ENCODE measurements around the gene CBX2. TPM values are rescaled to one million over a fixed set of nuclear protein-coding genes. Genes with fewer than 3 reads are reported as not detected.

Gene CBX2
- total and polyA plus RNA-seq, 8 donors: 2.6 to 33.8 (median 24.7) TPM

- DNase-seq (no peak), ATAC-seq (no peak)
- intact Hi-C loops (cut with DNase I): no loop called here
- Histone ChIP-seq H3K9me3 (no peaks in the 10 kb centered on the region), H3K27me3 (peaks cover 19 to 47% of the 10 kb centered on the region in 2 donors), H3K4me1 (peaks cover 7 to 10% of the 10 kb centered on the region in 2 donors), H3K4me3 (no peak overlapping the region), H3K27ac (no peak overlapping the region), H3K36me3 (no peaks in the 10 kb centered on the region)
- TF ChIP-seq, protein P1, sequence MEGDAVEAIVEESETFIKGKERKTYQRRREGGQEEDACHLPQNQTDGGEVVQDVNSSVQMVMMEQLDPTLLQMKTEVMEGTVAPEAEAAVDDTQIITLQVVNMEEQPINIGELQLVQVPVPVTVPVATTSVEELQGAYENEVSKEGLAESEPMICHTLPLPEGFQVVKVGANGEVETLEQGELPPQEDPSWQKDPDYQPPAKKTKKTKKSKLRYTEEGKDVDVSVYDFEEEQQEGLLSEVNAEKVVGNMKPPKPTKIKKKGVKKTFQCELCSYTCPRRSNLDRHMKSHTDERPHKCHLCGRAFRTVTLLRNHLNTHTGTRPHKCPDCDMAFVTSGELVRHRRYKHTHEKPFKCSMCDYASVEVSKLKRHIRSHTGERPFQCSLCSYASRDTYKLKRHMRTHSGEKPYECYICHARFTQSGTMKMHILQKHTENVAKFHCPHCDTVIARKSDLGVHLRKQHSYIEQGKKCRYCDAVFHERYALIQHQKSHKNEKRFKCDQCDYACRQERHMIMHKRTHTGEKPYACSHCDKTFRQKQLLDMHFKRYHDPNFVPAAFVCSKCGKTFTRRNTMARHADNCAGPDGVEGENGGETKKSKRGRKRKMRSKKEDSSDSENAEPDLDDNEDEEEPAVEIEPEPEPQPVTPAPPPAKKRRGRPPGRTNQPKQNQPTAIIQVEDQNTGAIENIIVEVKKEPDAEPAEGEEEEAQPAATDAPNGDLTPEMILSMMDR (IDR thresholded peaks at IDR 0.05): no peak
Measured at GRCh38 chr17:79819534-79820276, 41.8 kb downstream of the CBX2 start.

DNA sequence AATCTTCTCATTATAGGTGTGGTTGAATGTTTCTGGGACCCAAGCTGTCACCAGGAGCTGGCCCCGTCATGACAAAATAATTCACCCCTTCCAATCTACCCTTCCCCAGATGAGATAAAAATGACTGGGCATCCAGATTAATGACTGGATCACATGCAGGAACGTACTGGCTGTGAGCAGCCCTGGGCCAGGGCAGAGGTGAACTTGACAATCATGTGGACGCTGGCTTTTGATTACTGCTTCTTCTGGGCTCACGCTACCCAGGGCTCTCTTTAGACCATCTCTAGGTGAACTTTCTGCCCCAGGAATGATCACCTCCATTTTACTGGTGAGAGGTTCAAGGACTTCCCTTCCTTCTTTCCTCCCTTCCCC lies 43.0 kb downstream of the CBX2 start:
- H3K4me3 ChIP-seq: no peak overlapping the region
- no peak overlapping the region for H3K27ac ChIP-seq
- intact Hi-C loops (cut with DNase I): no loop called here
- H3K27me3 ChIP-seq: peaks cover 6 to 35% of the 10 kb centered on the region in 2 donors
- ATAC-seq (no peak), DNase-seq (no peak)
- H3K36me3 ChIP-seq: no peaks in the 10 kb centered on the region
- H3K4me1 ChIP-seq: peaks cover 0 to 3% of the 10 kb centered on the region in 2 donors
- no peaks in the 10 kb centered on the region for H3K9me3 ChIP-seq
- TF ChIP-seq, protein P1 (IDR thresholded peaks at IDR 0.05): no peak

DNA sequence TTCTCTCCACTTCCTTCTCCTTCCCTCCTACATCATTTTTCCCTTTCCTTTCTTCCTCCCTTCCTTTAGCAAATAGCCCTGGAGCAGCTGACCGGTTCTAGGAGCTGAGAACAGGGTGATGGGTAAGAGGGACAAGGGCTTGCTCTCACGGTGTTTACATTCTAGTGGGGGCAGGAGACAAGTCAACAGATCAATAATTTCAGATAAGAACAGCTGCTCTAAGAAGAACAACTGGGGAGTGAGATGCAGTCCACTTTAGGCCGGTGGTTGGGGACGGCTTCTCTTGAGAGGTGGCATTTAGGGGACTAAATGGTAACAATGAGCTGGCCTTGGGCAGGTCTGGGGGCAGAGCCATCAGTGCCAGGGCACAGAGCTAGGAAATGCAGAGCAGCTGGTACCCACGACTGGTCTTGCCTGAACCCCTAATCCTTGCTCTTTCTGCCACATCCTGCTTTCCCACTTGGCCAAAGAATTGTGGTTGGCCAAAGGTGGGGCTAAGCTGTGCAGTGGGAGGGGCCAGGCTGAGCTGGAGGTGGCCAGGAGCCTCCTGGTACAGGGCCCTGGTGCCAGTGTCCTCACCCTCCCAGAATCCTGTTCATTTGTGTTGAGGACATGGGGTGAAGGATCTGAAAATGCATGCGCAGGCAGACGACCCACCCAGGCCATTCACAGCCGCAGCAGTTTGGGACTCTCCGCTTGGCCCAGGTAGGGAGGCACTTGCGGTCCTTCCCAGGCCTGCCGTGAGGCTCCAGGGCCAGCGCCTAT lies 43.6 kb downstream of the CBX2 start:
- Histone ChIP-seq H3K4me1 (peaks cover 0 to 9% of the 10 kb centered on the region in 2 donors), H3K36me3 (no peaks in the 10 kb centered on the region), H3K27me3 (peaks cover under 1 to 29% of the 10 kb centered on the region in 2 donors), H3K4me3 (no peak overlapping the region), H3K9me3 (no peaks in the 10 kb centered on the region), H3K27ac (no peak overlapping the region)
- ATAC-seq (no peak), DNase-seq (no peak)
- intact Hi-C loops (cut with DNase I): no loop called here
- TF ChIP-seq, protein P1 (IDR thresholded peaks at IDR 0.05): no peak

DNA sequence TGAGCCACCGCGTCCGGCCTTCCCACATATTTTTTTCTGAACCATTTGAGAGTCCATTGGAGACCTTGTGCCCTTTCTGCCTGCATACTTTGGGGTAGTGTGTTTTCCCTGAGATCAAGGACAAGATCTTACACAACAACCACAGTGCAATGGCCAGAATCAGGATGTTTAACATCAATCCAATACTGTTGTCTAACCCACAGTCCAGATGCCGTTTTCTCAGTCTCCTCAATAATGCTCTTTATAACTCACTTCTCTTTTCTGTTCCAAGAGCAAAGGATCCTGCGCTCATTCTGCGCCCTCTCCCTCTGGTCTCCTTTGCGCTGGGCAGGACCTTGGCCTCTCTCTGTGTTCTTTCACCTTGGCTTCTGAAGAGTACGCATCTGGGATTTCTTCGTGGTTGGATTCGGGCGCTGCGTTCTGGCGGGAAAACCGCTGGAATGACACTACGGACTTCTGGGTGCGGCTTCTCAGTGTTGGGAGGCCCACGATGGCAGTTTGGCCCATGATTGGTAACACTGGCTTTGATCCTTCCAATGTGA lies 44.7 kb downstream of the CBX2 start:
- Histone ChIP-seq H3K4me1 (peaks cover 0 to 14% of the 10 kb centered on the region in 2 donors), H3K27me3 (peaks cover 0 to 18% of the 10 kb centered on the region in 2 donors), H3K9me3 (no peaks in the 10 kb centered on the region), H3K4me3 (no peak overlapping the region), H3K27ac (no peak overlapping the region), H3K36me3 (no peaks in the 10 kb centered on the region)
- ATAC-seq (no peak), DNase-seq (no peak)
- intact Hi-C loops (cut with DNase I): no loop called here
- TF ChIP-seq, protein P1 (IDR thresholded peaks at IDR 0.05): no peak

- Histone ChIP-seq H3K4me1 (peaks cover 0 to 21% of the 10 kb centered on the region in 2 donors), H3K9me3 (no peaks in the 10 kb centered on the region), H3K27me3 (peaks cover 0 to 3% of the 10 kb centered on the region in 2 donors), H3K4me3 (no peak overlapping the region), H3K27ac (no peak overlapping the region), H3K36me3 (no peaks in the 10 kb centered on the region)
- ATAC-seq (no peak), DNase-seq (no peak)
- intact Hi-C loops (cut with DNase I): no loop called here
- TF ChIP-seq, protein P1 (IDR thresholded peaks at IDR 0.05): no peak
Measured at GRCh38 chr17:79824234-79824633, 46.3 kb downstream of the CBX2 start.

All from left lung (tissue), 10 donors.